ENCODE results near the gene MRTFA. TPM values are rescaled to one million over a fixed set of nuclear protein-coding genes. Genes with fewer than 3 reads are reported as not detected.

Gene MRTFA
- total RNA-seq, 4 donors from 2014 or later: 81.4 to 210 (median 122) TPM

DNA sequence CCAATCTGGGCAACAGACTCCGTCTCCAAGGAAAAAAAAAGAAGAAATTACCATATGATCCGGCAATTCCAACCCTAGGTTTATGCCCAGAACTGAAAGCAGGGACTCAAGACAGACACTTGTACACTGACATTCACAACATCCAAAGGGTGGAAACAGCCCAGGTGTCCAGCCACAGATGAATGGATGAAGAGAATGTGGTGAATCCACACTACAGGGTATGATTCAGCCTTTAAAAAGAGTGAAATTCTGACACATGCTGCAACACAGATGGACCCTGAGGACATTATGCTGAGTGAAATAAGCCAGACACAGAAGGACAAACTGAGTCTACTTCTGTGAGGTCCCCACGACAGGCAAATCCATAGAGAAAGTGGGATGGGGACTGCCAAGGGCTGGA is 222.2 kb downstream of the MRTFA start:
- Histone ChIP-seq H3K36me3 (peaks cover 26 to 42% of the 10 kb centered on the region in 2 donors), H3K9me3 (no peaks in the 10 kb centered on the region), H3K4me3 (replicated peaks in 1 of 3) (no peak overlapping the region), H3K27me3 (no peaks in the 10 kb centered on the region), H3K27ac (peak overlapping the region in 2 of 3 donors; percentile 26 to 30), H3K4me1 (peaks cover 12 to 40% of the 10 kb centered on the region in 2 donors)
- peak in 1 of 2 donors; percentile 45 for DNase-seq
- no peak for TF ChIP-seq POLR2A (IDR thresholded peaks at IDR 0.05)
- TF ChIP-seq, protein P1, sequence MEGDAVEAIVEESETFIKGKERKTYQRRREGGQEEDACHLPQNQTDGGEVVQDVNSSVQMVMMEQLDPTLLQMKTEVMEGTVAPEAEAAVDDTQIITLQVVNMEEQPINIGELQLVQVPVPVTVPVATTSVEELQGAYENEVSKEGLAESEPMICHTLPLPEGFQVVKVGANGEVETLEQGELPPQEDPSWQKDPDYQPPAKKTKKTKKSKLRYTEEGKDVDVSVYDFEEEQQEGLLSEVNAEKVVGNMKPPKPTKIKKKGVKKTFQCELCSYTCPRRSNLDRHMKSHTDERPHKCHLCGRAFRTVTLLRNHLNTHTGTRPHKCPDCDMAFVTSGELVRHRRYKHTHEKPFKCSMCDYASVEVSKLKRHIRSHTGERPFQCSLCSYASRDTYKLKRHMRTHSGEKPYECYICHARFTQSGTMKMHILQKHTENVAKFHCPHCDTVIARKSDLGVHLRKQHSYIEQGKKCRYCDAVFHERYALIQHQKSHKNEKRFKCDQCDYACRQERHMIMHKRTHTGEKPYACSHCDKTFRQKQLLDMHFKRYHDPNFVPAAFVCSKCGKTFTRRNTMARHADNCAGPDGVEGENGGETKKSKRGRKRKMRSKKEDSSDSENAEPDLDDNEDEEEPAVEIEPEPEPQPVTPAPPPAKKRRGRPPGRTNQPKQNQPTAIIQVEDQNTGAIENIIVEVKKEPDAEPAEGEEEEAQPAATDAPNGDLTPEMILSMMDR (IDR thresholded peaks at IDR 0.05): no peak
- 69 to 88% methylated on average over 3 of the region's 3 CpGs for WGBS, 2 donors
- intact Hi-C loops (cut with DNase I): no loop called here

DNA sequence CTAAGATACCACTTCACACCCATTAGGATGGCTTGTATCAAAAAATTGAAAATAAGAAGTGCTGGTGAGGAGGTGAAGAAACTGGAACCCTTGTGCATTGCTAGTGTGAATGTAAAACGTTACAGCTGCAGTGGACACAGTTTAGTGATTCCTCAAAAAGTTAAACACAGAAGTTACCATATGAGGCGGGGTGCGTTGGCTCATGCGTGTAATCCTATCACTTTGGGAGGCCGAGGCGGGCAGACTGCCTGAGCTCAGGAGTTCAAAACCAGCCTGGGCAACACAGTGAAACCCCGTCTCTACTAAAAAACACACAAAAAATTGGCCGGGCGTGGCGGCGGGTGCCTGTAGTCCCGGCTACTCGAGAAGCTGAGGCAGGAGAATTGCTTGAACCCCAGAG is 222.6 kb downstream of the MRTFA start:
- peaks cover 12 to 40% of the 10 kb centered on the region in 2 donors for H3K4me1 ChIP-seq
- H3K27me3 ChIP-seq: no peaks in the 10 kb centered on the region
- 80 to 85% methylated on average over 13 of the region's 13 CpGs for WGBS, 2 donors
- H3K4me3 ChIP-seq (replicated peaks in 1 of 3): no peak overlapping the region
- no peak for TF ChIP-seq POLR2A (IDR thresholded peaks at IDR 0.05)
- TF ChIP-seq, protein P1 (IDR thresholded peaks at IDR 0.05): no peak
- intact Hi-C loops (cut with DNase I): no loop called here
- H3K27ac ChIP-seq: peak overlapping the region in 1 of 3 donors; percentile 30
- DNase-seq: peak in 1 of 2 donors; percentile 38
- peaks cover 22 to 40% of the 10 kb centered on the region in 2 donors for H3K36me3 ChIP-seq
- no peaks in the 10 kb centered on the region for H3K9me3 ChIP-seq

DNA sequence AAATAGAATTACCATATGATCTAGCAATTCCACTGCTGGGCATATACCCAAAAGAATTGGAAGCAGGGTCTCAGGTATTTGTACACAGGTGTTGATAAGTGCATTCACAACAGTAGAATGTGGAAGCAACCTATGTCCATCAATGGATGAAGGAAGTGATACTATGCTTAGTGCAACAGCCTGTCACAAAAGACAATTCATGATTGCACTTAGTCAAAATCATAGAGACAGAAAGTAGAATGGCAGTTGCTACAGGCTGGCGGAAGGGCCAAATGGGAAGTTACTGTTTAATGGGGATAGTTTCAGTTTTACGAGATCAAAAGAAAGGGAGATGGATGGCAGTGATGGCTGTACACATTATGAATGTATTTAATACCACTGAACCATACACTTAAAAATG is 224.1 kb downstream of the MRTFA start:
- Histone ChIP-seq H3K9me3 (no peaks in the 10 kb centered on the region), H3K36me3 (peaks cover 26 to 42% of the 10 kb centered on the region in 2 donors), H3K27me3 (no peaks in the 10 kb centered on the region), H3K4me1 (peaks cover 12 to 35% of the 10 kb centered on the region in 2 donors), H3K27ac (no peak overlapping the region), H3K4me3 (replicated peaks in 1 of 3) (no peak overlapping the region)
- TF ChIP-seq, protein P1 (IDR thresholded peaks at IDR 0.05): no peak
- TF ChIP-seq POLR2A (IDR thresholded peaks at IDR 0.05): no peak
- DNase-seq: no peak
- intact Hi-C loops (cut with DNase I): no loop called here
- 89 to 94% methylated on average over 2 of the region's 2 CpGs for WGBS, 2 donors

DNA sequence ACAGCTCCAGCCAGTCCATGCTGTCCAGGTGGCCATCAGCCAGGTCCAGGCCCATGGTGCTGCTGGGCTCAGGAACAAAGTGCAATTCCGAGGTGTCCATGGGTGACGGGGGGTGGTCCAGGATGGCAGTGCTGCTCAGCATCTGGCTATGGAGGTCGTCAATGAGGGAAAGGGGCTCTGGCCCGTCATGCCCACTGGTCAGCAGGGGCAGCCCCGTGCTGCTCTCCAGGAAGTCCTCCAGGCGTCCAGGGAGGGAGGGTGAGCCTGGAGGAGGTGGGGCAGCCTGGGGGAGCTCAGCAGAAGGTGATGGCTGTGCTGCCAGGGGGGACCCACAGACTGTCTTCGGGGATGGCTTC is 225.0 kb downstream of the MRTFA start:
- no peaks in the 10 kb centered on the region for H3K9me3 ChIP-seq
- TF ChIP-seq, protein P1 (IDR thresholded peaks at IDR 0.05): no peak
- TF ChIP-seq POLR2A (IDR thresholded peaks at IDR 0.05): no peak
- WGBS, 2 donors: 85 to 89% methylated on average over 6 to 7 of the region's 7 CpGs
- H3K4me1 ChIP-seq: peaks cover 3 to 25% of the 10 kb centered on the region in 2 donors
- H3K27ac ChIP-seq: no peak overlapping the region
- peaks cover 35 to 49% of the 10 kb centered on the region in 2 donors for H3K36me3 ChIP-seq
- no peak for DNase-seq
- intact Hi-C loops (cut with DNase I): no loop called here
- no peaks in the 10 kb centered on the region for H3K27me3 ChIP-seq
- no peak overlapping the region for H3K4me3 ChIP-seq (replicated peaks in 1 of 3)

DNA sequence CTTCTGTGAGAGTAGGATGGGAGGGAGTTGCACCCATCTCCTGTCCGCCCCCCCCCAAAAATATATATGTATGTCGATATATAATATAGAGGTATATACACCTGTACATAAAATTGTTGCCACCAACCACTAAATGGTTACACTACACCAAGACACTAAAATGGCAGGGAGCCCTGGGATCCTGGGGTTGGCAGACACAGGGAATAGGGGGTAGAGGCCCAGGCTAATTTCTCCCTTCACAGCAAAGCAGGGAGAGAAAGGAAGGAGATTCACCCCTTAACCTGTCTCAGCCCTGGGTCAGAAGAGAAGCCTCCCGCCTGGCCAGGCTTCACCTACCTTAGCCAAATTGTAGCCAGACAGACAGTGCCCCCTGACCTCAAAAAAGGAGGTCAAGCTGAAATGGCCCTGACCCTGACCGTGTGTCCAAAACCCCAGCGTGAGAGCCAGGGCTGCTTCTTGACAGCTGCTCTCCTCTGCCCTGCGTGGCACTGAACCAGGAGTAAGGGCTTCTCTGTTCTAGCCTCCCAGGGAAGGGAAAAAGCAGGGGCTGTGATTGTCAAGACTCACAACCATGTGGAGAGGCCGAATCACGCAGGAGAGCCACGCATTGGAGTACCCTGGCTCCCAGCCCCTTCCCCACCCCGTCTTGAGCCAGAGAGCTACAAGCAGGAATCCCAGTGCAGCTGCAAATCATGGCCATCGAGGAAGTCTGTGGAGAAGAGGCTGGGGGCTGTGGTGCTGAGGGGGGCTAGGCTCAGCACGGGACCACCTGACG is 225.6 kb downstream of the MRTFA start:
- no peak for DNase-seq
- TF ChIP-seq POLR2A (IDR thresholded peaks at IDR 0.05): no peak
- TF ChIP-seq, protein P1 (IDR thresholded peaks at IDR 0.05): no peak
- no peaks in the 10 kb centered on the region for H3K9me3 ChIP-seq
- no peak overlapping the region for H3K4me3 ChIP-seq (replicated peaks in 1 of 3)
- H3K27me3 ChIP-seq: no peaks in the 10 kb centered on the region
- H3K4me1 ChIP-seq: peaks cover 0 to 21% of the 10 kb centered on the region in 2 donors
- WGBS, 2 donors: 92 to 96% methylated on average over 10 to 13 of the region's 13 CpGs
- H3K27ac ChIP-seq: no peak overlapping the region
- H3K36me3 ChIP-seq: peaks cover 41 to 53% of the 10 kb centered on the region in 2 donors
- intact Hi-C loops (cut with DNase I): no loop called here

Data from thyroid gland (tissue), 4 donors.